GM23338 (cell line): Measurements from ENCODE around the gene NSD2. TPM values are rescaled to one million over a fixed set of nuclear protein-coding genes. Genes with fewer than 3 reads are reported as not detected.
A peak's percentile ranks its signal among the peaks of the same experiment; 100 is the strongest.

Experiments used
- ATAC-seq: fragments of 200-7000 bp; cut with Tn5 transposase; 3 replicates; pipeline ENCODE4 v1.9.1; 2020
- DNase-seq: peaks from one replicate; pipeline ENCODE4 v3.0.0-alpha.2; 2015; ENCODE audit warnings: low spot score
- H2AFZ ChIP-seq: fragments of 200-600 bp; sonication (generic); 2 replicates; pipeline ENCODE4 v1.8.0; 2016; ENCODE audit warnings: antibody characterized with exemption, mild to moderate bottlenecking, moderate library complexity
- H3F3A ChIP-seq: fragments of 200-600 bp; sonication (generic); replicated peaks from 2 replicates; pipeline ENCODE4 v1.8.0; 2017; ENCODE audit warnings: antibody characterized with exemption, mixed run types, low read depth
- H3K27ac ChIP-seq: fragments of 200-600 bp; sonication (generic); 2 replicates; pipeline ENCODE4 v1.6.1; 2016; ENCODE audit warnings: low read depth
- H3K27me3 ChIP-seq: fragments of 200-600 bp; sonication (generic); 2 replicates; pipeline ENCODE4 v1.8.0; 2016; ENCODE audit warnings: mild to moderate bottlenecking, mixed run types, moderate library complexity; ENCODE audit not compliant: insufficient read depth
- H3K36me3 ChIP-seq: fragments of 200-600 bp; sonication (generic); 2 replicates; pipeline ENCODE4 v1.8.0; 2016; ENCODE audit warnings: mild to moderate bottlenecking; ENCODE audit not compliant: insufficient read depth
- H3K4me1 ChIP-seq: fragments of 200-600 bp; sonication (generic); 2 replicates; pipeline ENCODE4 v1.8.0; 2016; ENCODE audit warnings: mild to moderate bottlenecking, moderate library complexity; ENCODE audit not compliant: insufficient read depth
- H3K4me2 ChIP-seq: fragments of 200-600 bp; sonication (generic); 2 replicates; pipeline ENCODE4 v1.7.1; 2017; ENCODE audit warnings: mixed run types
- H3K4me3 ChIP-seq: fragments of 200-600 bp; sonication (generic); 2 replicates; pipeline ENCODE4 v1.6.1; 2016; ENCODE audit warnings: mixed run types
- H3K79me2 ChIP-seq: fragments of 200-600 bp; sonication (generic); replicated peaks from 2 replicates; pipeline ENCODE4 v1.8.0; 2017; ENCODE audit warnings: mild to moderate bottlenecking; ENCODE audit not compliant: insufficient read depth
- H3K9me2 ChIP-seq: fragments of 200-600 bp; sonication (generic); 2 replicates; pipeline ENCODE4 v1.8.0; 2017; ENCODE audit not compliant: insufficient read depth
- H4K20me1 ChIP-seq: fragments of 200-600 bp; sonication (generic); replicated peaks from 2 replicates; pipeline ENCODE4 v1.8.0; 2017; ENCODE audit warnings: mild to moderate bottlenecking; ENCODE audit not compliant: insufficient read depth
- H3K27ac Mint-ChIP-seq: 2 replicates; pipeline ENCODE4 v1.8.0; 2020; ENCODE audit warnings: inconsistent platforms, mild to moderate bottlenecking, moderate library complexity, mixed read lengths
- H3K27me3 Mint-ChIP-seq: 3 replicates; pipeline ENCODE4 v1.8.0; 2022; ENCODE audit warnings: low read depth, mild to moderate bottlenecking, moderate library complexity, mixed read lengths, inconsistent platforms; ENCODE audit not compliant: insufficient read depth, poor library complexity
- H3K36me3 Mint-ChIP-seq: 3 replicates; pipeline ENCODE4 v1.8.0; 2021; ENCODE audit warnings: low read depth, mild to moderate bottlenecking, inconsistent platforms, moderate library complexity, mixed read lengths
- H3K4me1 Mint-ChIP-seq: 3 replicates; pipeline ENCODE4 v1.8.0; 2020; ENCODE audit warnings: mild to moderate bottlenecking, inconsistent platforms, mixed read lengths
- H3K4me3 Mint-ChIP-seq: 3 replicates; pipeline ENCODE4 v1.8.0; 2021; ENCODE audit warnings: moderate library complexity, mild to moderate bottlenecking, inconsistent platforms, mixed read lengths
- H3K9me3 Mint-ChIP-seq: 3 replicates; pipeline ENCODE4 v1.8.0; 2020; ENCODE audit warnings: moderate library complexity, mild to moderate bottlenecking, inconsistent platforms, mixed read lengths
- CREB1 ChIP-seq: fragments of 250-450 bp; sonication (Bioruptor Pico); IDR thresholded peaks from 2 replicates; pipeline ENCODE4 v1.5.0; 2020; ENCODE audit warnings: low read depth, mild to moderate bottlenecking, moderate library complexity
- EZH2 ChIP-seq: fragments of 200-600 bp; sonication (generic); IDR thresholded peaks from one replicate; pipeline ENCODE4 v1.8.0; 2017; ENCODE audit warnings: antibody characterized with exemption, mild to moderate bottlenecking, low read depth; ENCODE audit not compliant: unreplicated experiment
- JUNB ChIP-seq: IDR thresholded peaks from one replicate; pipeline ENCODE4 v1.6.1; 2016; ENCODE audit warnings: antibody characterized with exemption; ENCODE audit not compliant: unreplicated experiment
- POLR2AphosphoS5 ChIP-seq: IDR thresholded peaks from 2 replicates; pipeline ENCODE4 v1.6.1; 2016; ENCODE audit warnings: antibody characterized with exemption, low read depth
- STAT1 ChIP-seq: IDR thresholded peaks from one replicate; pipeline ENCODE4 v1.6.1; 2016; ENCODE audit warnings: antibody characterized with exemption; ENCODE audit not compliant: unreplicated experiment
- ZNF114 ChIP-seq: fragments of 250-450 bp; sonication (Bioruptor Pico); IDR thresholded peaks from 2 replicates; pipeline ENCODE4 v1.5.0; 2020; ENCODE audit warnings: mild to moderate bottlenecking, moderate library complexity
- ZNF331 ChIP-seq: fragments of 250-450 bp; sonication (Bioruptor Pico); IDR thresholded peaks from 2 replicates; pipeline ENCODE4 v1.5.0; 2020; ENCODE audit warnings: low read depth, mild to moderate bottlenecking, moderate library complexity
- polyA plus RNA-seq: library from polyadenylated mRNA; unstranded; fragments of >200 nt; fragmentation: Nextera tagmentation; extraction: Ambion mirVana; gene quantifications from 2 replicates; pipeline ENCODE4 v1.2.1, GENCODE V29; 2016
- total RNA-seq: library from RNA; depleted of rRNA; stranded (reverse); fragments of >200 nt; shearing (Covaris generic); gene quantifications from 2 replicates; pipeline ENCODE4 v1.2.3, GENCODE V29; 2014
- TF ChIP-seq, protein P1 (sequence below): IDR thresholded peaks from 2 replicates; pipeline ENCODE4 v1.6.1; 2016; ENCODE audit warnings: antibody characterized with exemption
- TF ChIP-seq, protein P2 (sequence below), 2 experiments: fragments of 200-600 bp in 1 of 2; sonication (generic) in 1 of 2; conservative IDR thresholded peaks; 2 replicates each; pipeline versions ENCODE4 v1.5.1 to v1.6.1; 2016 to 2017; ENCODE audit warnings: antibody characterized with exemption in 2 of 2, low read depth in 2 of 2, mild to moderate bottlenecking in 2 of 2, moderate library complexity in 1 of 2
- TF ChIP-seq, protein P3 (sequence below): IDR thresholded peaks from one replicate; pipeline ENCODE4 v1.6.1; 2018; ENCODE audit warnings: antibody characterized with exemption; ENCODE audit not compliant: unreplicated experiment
- TF ChIP-seq, protein P4 (sequence below): fragments of 250-450 bp; sonication (Bioruptor Pico); IDR thresholded peaks from 2 replicates; pipeline ENCODE4 v1.5.0; 2020; ENCODE audit warnings: mild to moderate bottlenecking, moderate library complexity

The NSD2 gene
- total and polyA plus RNA-seq, 2 experiments from 2014 or later: 33.5 to 84.4 TPM

DNA sequence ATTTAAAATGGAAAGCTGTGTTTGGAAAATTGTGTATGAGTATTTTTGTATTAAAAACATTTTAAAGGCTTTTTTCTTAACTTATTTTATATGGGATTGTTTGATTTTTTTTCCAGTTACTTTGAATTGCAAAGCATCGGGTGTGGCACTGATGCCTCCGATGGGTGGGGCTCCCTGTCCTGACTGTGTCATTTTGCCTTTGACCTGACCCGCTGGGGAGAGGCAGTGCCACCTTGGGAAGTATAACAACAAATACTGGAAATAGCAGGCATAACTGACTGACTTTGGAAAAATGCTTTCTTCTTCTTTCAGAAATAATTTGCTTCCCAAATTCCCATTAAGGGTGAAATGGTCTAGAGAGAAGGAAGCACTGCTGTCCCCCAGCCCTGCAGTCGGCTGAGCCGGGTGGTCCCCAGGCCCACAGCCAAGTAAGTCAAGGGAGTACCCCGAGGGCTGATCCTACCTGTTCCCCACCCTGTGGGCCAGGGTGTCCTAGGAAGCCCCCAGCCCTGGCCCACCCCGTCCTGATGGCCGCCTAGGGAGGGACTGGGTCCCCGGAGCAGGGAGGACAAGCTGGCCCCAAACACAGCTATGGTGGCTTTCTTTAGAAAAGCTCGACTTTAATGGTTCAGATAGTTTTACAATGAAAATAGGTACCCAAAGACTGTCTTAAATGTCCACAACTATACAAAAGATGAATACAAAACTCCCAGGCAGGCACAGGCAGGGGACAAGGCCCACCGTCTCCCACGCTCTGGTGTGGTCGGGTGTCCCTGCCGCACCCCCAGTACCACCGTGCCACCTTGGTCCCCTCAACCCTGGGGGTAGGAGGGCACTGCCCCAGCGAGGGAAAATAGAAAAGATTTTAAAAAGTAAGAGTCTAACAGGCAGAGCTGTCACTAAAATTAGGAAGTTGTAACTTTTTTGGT, 111.2 kb downstream of the NSD2 start:
- H3K36me3 Mint-ChIP-seq: peaks cover 49% of the 10 kb centered on the region
- Histone ChIP-seq H4K20me1 (no peaks in the 10 kb centered on the region; the same call in 1 of the 2 replicates), H3K27ac (peak overlapping the region; percentile 28; the same call in 1 of the 2 replicates), H3F3A (peaks cover 8% of the 10 kb centered on the region; the same call in 1 of the 2 replicates), H3K79me2 (no peaks in the 10 kb centered on the region), H3K27me3 (no peaks in the 10 kb centered on the region), H3K4me1 (no peaks in the 10 kb centered on the region), H2AFZ (no peak overlapping the region), H3K4me2 (no peak overlapping the region), H3K36me3 (no peaks in the 10 kb centered on the region; the same call in 1 of the 2 replicates), H3K4me3 (no peak overlapping the region), H3K9me2 (no peaks in the 10 kb centered on the region)
- no peak for ATAC-seq
- no peak for DNase-seq
- H3K27ac Mint-ChIP-seq: no peak overlapping the region
- no peak overlapping the region for H3K4me3 Mint-ChIP-seq
- H3K4me1 Mint-ChIP-seq: peaks cover 4% of the 10 kb centered on the region; the same call in 2 of the 3 replicates
- H3K9me3 Mint-ChIP-seq: no peaks in the 10 kb centered on the region
- TF ChIP-seq ZNF331 (no peak), CREB1 (CRISPR knock-in tag) (no peak), JUNB (no peak), EZH2 (no peak), STAT1 (no peak), ZNF114 (CRISPR knock-in tag) (no peak), POLR2AphosphoS5 (no peak)
- TF ChIP-seq, protein P1, sequence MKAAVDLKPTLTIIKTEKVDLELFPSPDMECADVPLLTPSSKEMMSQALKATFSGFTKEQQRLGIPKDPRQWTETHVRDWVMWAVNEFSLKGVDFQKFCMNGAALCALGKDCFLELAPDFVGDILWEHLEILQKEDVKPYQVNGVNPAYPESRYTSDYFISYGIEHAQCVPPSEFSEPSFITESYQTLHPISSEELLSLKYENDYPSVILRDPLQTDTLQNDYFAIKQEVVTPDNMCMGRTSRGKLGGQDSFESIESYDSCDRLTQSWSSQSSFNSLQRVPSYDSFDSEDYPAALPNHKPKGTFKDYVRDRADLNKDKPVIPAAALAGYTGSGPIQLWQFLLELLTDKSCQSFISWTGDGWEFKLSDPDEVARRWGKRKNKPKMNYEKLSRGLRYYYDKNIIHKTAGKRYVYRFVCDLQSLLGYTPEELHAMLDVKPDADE: no peak
- TF ChIP-seq, protein P2, sequence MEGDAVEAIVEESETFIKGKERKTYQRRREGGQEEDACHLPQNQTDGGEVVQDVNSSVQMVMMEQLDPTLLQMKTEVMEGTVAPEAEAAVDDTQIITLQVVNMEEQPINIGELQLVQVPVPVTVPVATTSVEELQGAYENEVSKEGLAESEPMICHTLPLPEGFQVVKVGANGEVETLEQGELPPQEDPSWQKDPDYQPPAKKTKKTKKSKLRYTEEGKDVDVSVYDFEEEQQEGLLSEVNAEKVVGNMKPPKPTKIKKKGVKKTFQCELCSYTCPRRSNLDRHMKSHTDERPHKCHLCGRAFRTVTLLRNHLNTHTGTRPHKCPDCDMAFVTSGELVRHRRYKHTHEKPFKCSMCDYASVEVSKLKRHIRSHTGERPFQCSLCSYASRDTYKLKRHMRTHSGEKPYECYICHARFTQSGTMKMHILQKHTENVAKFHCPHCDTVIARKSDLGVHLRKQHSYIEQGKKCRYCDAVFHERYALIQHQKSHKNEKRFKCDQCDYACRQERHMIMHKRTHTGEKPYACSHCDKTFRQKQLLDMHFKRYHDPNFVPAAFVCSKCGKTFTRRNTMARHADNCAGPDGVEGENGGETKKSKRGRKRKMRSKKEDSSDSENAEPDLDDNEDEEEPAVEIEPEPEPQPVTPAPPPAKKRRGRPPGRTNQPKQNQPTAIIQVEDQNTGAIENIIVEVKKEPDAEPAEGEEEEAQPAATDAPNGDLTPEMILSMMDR (conservative IDR thresholded peaks at IDR 0.05; ENCODE audit: low read depth in 2 of 2): no peak
- TF ChIP-seq, protein P3, sequence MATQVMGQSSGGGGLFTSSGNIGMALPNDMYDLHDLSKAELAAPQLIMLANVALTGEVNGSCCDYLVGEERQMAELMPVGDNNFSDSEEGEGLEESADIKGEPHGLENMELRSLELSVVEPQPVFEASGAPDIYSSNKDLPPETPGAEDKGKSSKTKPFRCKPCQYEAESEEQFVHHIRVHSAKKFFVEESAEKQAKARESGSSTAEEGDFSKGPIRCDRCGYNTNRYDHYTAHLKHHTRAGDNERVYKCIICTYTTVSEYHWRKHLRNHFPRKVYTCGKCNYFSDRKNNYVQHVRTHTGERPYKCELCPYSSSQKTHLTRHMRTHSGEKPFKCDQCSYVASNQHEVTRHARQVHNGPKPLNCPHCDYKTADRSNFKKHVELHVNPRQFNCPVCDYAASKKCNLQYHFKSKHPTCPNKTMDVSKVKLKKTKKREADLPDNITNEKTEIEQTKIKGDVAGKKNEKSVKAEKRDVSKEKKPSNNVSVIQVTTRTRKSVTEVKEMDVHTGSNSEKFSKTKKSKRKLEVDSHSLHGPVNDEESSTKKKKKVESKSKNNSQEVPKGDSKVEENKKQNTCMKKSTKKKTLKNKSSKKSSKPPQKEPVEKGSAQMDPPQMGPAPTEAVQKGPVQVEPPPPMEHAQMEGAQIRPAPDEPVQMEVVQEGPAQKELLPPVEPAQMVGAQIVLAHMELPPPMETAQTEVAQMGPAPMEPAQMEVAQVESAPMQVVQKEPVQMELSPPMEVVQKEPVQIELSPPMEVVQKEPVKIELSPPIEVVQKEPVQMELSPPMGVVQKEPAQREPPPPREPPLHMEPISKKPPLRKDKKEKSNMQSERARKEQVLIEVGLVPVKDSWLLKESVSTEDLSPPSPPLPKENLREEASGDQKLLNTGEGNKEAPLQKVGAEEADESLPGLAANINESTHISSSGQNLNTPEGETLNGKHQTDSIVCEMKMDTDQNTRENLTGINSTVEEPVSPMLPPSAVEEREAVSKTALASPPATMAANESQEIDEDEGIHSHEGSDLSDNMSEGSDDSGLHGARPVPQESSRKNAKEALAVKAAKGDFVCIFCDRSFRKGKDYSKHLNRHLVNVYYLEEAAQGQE: no peak
- TF ChIP-seq, protein P4, sequence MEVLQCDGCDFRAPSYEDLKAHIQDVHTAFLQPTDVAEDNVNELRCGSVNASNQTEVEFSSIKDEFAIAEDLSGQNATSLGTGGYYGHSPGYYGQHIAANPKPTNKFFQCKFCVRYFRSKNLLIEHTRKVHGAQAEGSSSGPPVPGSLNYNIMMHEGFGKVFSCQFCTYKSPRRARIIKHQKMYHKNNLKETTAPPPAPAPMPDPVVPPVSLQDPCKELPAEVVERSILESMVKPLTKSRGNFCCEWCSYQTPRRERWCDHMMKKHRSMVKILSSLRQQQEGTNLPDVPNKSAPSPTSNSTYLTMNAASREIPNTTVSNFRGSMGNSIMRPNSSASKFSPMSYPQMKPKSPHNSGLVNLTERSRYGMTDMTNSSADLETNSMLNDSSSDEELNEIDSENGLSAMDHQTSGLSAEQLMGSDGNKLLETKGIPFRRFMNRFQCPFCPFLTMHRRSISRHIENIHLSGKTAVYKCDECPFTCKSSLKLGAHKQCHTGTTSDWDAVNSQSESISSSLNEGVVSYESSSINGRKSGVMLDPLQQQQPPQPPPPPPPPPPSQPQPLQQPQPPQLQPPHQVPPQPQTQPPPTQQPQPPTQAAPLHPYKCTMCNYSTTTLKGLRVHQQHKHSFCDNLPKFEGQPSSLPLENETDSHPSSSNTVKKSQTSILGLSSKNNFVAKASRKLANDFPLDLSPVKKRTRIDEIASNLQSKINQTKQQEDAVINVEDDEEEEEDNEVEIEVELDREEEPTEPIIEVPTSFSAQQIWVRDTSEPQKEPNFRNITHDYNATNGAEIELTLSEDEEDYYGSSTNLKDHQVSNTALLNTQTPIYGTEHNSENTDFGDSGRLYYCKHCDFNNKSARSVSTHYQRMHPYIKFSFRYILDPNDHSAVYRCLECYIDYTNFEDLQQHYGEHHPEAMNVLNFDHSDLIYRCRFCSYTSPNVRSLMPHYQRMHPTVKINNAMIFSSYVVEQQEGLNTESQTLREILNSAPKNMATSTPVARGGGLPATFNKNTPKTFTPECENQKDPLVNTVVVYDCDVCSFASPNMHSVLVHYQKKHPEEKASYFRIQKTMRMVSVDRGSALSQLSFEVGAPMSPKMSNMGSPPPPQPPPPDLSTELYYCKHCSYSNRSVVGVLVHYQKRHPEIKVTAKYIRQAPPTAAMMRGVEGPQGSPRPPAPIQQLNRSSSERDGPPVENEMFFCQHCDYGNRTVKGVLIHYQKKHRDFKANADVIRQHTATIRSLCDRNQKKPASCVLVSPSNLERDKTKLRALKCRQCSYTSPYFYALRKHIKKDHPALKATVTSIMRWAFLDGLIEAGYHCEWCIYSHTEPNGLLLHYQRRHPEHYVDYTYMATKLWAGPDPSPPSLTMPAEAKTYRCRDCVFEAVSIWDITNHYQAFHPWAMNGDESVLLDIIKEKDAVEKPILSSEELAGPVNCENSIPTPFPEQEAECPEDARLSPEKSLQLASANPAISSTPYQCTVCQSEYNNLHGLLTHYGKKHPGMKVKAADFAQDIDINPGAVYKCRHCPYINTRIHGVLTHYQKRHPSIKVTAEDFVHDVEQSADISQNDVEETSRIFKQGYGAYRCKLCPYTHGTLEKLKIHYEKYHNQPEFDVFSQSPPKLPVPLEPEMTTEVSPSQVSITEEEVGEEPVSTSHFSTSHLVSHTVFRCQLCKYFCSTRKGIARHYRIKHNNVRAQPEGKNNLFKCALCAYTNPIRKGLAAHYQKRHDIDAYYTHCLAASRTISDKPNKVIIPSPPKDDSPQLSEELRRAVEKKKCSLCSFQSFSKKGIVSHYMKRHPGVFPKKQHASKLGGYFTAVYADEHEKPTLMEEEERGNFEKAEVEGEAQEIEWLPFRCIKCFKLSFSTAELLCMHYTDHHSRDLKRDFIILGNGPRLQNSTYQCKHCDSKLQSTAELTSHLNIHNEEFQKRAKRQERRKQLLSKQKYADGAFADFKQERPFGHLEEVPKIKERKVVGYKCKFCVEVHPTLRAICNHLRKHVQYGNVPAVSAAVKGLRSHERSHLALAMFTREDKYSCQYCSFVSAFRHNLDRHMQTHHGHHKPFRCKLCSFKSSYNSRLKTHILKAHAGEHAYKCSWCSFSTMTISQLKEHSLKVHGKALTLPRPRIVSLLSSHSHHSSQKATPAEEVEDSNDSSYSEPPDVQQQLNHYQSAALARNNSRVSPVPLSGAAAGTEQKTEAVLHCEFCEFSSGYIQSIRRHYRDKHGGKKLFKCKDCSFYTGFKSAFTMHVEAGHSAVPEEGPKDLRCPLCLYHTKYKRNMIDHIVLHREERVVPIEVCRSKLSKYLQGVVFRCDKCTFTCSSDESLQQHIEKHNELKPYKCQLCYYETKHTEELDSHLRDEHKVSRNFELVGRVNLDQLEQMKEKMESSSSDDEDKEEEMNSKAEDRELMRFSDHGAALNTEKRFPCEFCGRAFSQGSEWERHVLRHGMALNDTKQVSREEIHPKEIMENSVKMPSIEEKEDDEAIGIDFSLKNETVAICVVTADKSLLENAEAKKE (CRISPR knock-in tag): no peak
- peaks cover 2% of the 10 kb centered on the region for H3K27me3 Mint-ChIP-seq
